ENCODE results near the gene KRTAP1-3.
"Not testable (repeated sequence)": the region's sequence is repeated elsewhere in the genome, so short reads cannot be mapped to it uniquely, and the experiment has no call there.

KRTAP1-3 gene

GRCh38 chr17:41009936-41010335, 24.7 kb downstream of the KRTAP1-3 start:
- DNase-seq (ENCODE audit: low spot score): no peak

- DNase-seq (ENCODE audit: low spot score): no peak
Observed at GRCh38 chr17:41009301-41009760, 25.3 kb downstream of the KRTAP1-3 start.

GRCh38 chr17:41008811-41009210, 25.9 kb downstream of the KRTAP1-3 start, which contains the start of gene KRTAP3-1:
Gene KRTAP3-1 (minus strand): TSS chr17:41009128. CDS start chr17:41009074, 54 bp downstream.
- no peak for DNase-seq (ENCODE audit: low spot score)

GRCh38 chr17:41004397-41004796, 30.3 kb downstream of the KRTAP1-3 start:
- DNase-seq (ENCODE audit: low spot score): no peak

GRCh38 chr17:41003926-41004325, 30.7 kb downstream of the KRTAP1-3 start:
- DNase-seq (ENCODE audit: low spot score): no peak

- no peak for DNase-seq (ENCODE audit: low spot score)
Observed at GRCh38 chr17:41002814-41003213, 31.9 kb downstream of the KRTAP1-3 start.

GRCh38 chr17:41001795-41002194, 32.9 kb downstream of the KRTAP1-3 start:
- no peak for DNase-seq (ENCODE audit: low spot score)

- not testable (repeated sequence) for DNase-seq (ENCODE audit: low spot score)
Observed at GRCh38 chr17:40999563-40999962, 35.1 kb downstream of the KRTAP1-3 start, which contains the start of gene KRTAP3-2. Gene KRTAP3-2 (minus strand): TSS chr17:40999906. CDS start chr17:40999853, 53 bp downstream.

GRCh38 chr17:40997361-40997760, 37.3 kb downstream of the KRTAP1-3 start:
- no peak for DNase-seq (ENCODE audit: low spot score)

GRCh38 chr17:40996829-40997228, 37.8 kb downstream of the KRTAP1-3 start:
- no peak for DNase-seq (ENCODE audit: low spot score)

- DNase-seq (ENCODE audit: low spot score): no peak
Observed at GRCh38 chr17:40995116-40995515, 39.6 kb downstream of the KRTAP1-3 start.

- no peak for DNase-seq (ENCODE audit: low spot score)
Observed at GRCh38 chr17:40993839-40994238, 40.8 kb downstream of the KRTAP1-3 start, which contains the start of gene KRTAP3-3. Gene KRTAP3-3 (minus strand): TSS chr17:40994164. CDS start chr17:40994097, 67 bp downstream.

- DNase-seq (ENCODE audit: low spot score): no peak
Observed at GRCh38 chr17:40993084-40993483, 41.6 kb downstream of the KRTAP1-3 start.

- no peak for DNase-seq (ENCODE audit: low spot score)
Observed at GRCh38 chr17:40992666-40993065, 42.0 kb downstream of the KRTAP1-3 start.

GRCh38 chr17:40986920-40987319, 47.8 kb downstream of the KRTAP1-3 start:
- DNase-seq (ENCODE audit: low spot score): no peak

GRCh38 chr17:40984226-40984625, 50.4 kb downstream of the KRTAP1-3 start, which contains the start of gene KRT40:
Gene KRT40 (minus strand): TSS chr17:40984326. CDS start chr17:40984273, 53 bp downstream.
- DNase-seq (ENCODE audit: low spot score): no peak
